ENCODE results near the gene GRM8.

DNA sequence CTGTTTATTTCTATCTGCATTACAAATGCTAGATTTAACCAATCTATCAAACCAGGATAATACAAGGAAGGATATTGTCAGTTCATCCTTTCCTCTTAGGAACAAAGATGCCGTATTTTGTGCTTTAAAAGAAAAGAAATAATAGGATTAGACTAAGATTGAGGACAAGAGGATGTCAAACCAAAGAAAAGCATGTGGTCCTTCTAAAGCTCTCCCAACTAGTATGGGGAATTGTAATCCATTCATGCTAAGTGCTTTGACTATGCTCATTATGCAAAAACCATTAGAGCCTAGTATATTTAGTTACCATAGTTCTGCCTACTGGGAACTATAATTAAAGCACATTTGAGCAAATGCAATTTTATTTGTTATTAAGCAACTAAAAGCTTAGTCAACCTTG is 280.2 kb downstream of the GRM8 start:
- no peak for TF ChIP-seq YBX1 (IDR thresholded peaks at IDR 0.05)
- TF ChIP-seq, protein P1, sequence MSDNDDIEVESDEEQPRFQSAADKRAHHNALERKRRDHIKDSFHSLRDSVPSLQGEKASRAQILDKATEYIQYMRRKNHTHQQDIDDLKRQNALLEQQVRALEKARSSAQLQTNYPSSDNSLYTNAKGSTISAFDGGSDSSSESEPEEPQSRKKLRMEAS (IDR thresholded peaks at IDR 0.05; ENCODE audit: low read depth, low read length): no peak
- no peak for TF ChIP-seq CTCF (IDR thresholded peaks at IDR 0.05 in 2 of 3, conservative IDR thresholded peaks at IDR 0.05 in 1 of 3; ENCODE audit: control insufficient read depth in 2 of 3, extremely low read depth in 1 of 3, insufficient read depth in 1 of 3, low read depth in 3 of 3, low read length in 3 of 3)
- no peak for TF ChIP-seq POLR2AphosphoS5 (IDR thresholded peaks at IDR 0.05; ENCODE audit: low read length)
- no peak for TF ChIP-seq NFYB (IDR thresholded peaks at IDR 0.05; ENCODE audit: insufficient read depth, low read depth, low read length)
- TF ChIP-seq BRCA1 (IDR thresholded peaks at IDR 0.05; ENCODE audit: low read depth, low read length): no peak
- no peak for TF ChIP-seq POLR2A (IDR thresholded peaks at IDR 0.05; ENCODE audit: low read depth, low read length)
- no peak for TF ChIP-seq EP300 (IDR thresholded peaks at IDR 0.05; ENCODE audit: borderline replicate concordance in 1 of 2, control insufficient read depth in 1 of 2, low read depth in 2 of 2, low read length in 2 of 2)
- no peak for TF ChIP-seq EZH2 (IDR thresholded peaks at IDR 0.05; ENCODE audit: borderline replicate concordance, control insufficient read depth, low read depth, low read length)
- no peak for TF ChIP-seq REST (IDR thresholded peaks at IDR 0.05; ENCODE audit: low read depth, low read length)
- no peak for TF ChIP-seq SUZ12 (IDR thresholded peaks at IDR 0.05; ENCODE audit: unreplicated experiment)
- no peak for TF ChIP-seq MTA3 (IDR thresholded peaks at IDR 0.05; ENCODE audit: borderline replicate concordance, low read length)

Data from GM12878 (cell line).